Skeletal muscle satellite cell (primary cell): ENCODE measurements around the gene DCBLD1.
A peak's percentile ranks its signal among the peaks of the same experiment; 100 is the strongest.

Experiments
- H3K27me3 ChIP-seq: 2 replicates; pipeline ENCODE4 v1.7.0; 2013; ENCODE audit warnings: low read length; ENCODE audit not compliant: control insufficient read depth, insufficient read depth
- H3K36me3 ChIP-seq: 2 replicates; pipeline ENCODE4 v1.7.0; 2013; ENCODE audit warnings: mild to moderate bottlenecking, control low read depth, low read length; ENCODE audit not compliant: insufficient read depth
- H3K4me1 ChIP-seq: 2 replicates; pipeline ENCODE4 v1.7.0; 2013; ENCODE audit warnings: low read length; ENCODE audit not compliant: control insufficient read depth, insufficient read depth
- H3K4me2 ChIP-seq: 2 replicates; pipeline ENCODE4 v1.7.0; 2013; ENCODE audit warnings: mild to moderate bottlenecking, low read length
- H3K4me3 ChIP-seq: 2 replicates; pipeline ENCODE4 v1.7.0; 2013; ENCODE audit warnings: low read length
- H3K9ac ChIP-seq: 2 replicates; pipeline ENCODE4 v1.7.0; 2013; ENCODE audit warnings: mild to moderate bottlenecking, low read depth, low read length, moderate library complexity
- H3K9me3 ChIP-seq: replicated peaks from 2 replicates; pipeline ENCODE4 v1.7.0; 2013; ENCODE audit warnings: mild to moderate bottlenecking, control low read depth, low read length

DCBLD1 gene

DNA sequence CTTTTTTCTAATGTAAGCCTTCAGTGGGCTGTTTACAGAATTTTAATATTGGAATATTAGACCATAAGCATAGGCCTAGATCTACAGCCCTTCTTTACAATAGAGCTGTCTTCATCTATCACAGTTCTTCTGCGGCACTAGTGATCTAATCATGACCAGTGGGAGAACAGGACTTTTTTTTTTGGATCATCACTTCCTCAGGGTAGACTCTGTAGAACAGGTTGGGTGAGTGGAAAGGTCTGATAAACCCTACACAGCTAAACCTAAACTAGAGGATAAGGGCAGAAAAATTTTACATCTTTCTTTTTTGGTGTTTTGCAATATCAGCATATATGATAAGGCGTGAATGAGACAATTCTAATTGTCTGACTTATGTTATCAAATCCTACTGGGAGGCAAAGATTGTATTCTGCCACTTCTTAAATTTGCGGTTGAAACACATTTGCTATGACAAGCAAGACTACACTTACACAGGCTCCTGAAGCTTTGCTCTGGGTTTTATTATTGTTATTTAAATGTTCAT is 67.7 kb downstream of the DCBLD1 start:
- H3K4me1 ChIP-seq: peaks cover 50% of the 10 kb centered on the region

GRCh38 chr6:117550618-117551242 is 68.3 kb downstream of the DCBLD1 start:
- Histone ChIP-seq H3K27me3 (no peaks in the 10 kb centered on the region), H3K4me1 (peaks cover 54% of the 10 kb centered on the region), H3K4me2 (no peak overlapping the region), H3K9ac (no peak overlapping the region), H3K36me3 (peaks cover 39% of the 10 kb centered on the region), H3K4me3 (no peak overlapping the region), H3K9me3 (no peaks in the 10 kb centered on the region)

More for the DNA sequence above, 67.7 kb downstream of the DCBLD1 start:
- Histone ChIP-seq H3K4me3 (no peak overlapping the region), H3K36me3 (peaks cover 45% of the 10 kb centered on the region), H3K9me3 (no peaks in the 10 kb centered on the region), H3K4me2 (peak overlapping the region; percentile 69), H3K9ac (no peak overlapping the region), H3K27me3 (no peaks in the 10 kb centered on the region)

- Histone ChIP-seq H3K36me3 (peaks cover 21% of the 10 kb centered on the region), H3K27me3 (no peaks in the 10 kb centered on the region), H3K4me1 (peaks cover 50% of the 10 kb centered on the region), H3K9me3 (no peaks in the 10 kb centered on the region), H3K4me2 (no peak overlapping the region), H3K4me3 (no peak overlapping the region), H3K9ac (no peak overlapping the region)
Measured at GRCh38 chr6:117552618-117553017, 70.1 kb downstream of the DCBLD1 start.

DNA sequence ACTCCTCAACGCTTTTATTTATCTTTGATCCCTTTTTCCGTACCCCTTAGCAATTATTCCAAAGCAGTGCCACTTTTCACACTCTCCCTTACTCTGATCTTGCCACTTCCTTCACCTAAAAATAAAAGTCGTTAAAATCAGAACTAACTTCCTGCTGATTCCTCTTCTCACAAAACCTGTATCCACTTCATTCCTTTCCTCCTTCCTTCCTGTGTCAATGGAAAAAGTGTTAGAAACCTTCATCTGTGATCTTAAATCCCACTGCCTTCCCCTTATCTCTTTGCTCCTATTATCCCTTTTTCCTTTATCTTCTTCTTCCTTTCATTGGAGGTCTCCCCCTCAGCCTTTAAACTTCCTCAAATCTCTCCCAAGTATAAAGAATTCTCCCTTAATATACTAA is 70.7 kb downstream of the DCBLD1 start:
- H3K36me3 ChIP-seq: peaks cover 16% of the 10 kb centered on the region
- H3K4me1 ChIP-seq: peaks cover 45% of the 10 kb centered on the region
- H3K4me3 ChIP-seq: no peak overlapping the region
- H3K9me3 ChIP-seq: no peaks in the 10 kb centered on the region
- no peak overlapping the region for H3K4me2 ChIP-seq
- no peak overlapping the region for H3K9ac ChIP-seq
- H3K27me3 ChIP-seq: no peaks in the 10 kb centered on the region

DNA sequence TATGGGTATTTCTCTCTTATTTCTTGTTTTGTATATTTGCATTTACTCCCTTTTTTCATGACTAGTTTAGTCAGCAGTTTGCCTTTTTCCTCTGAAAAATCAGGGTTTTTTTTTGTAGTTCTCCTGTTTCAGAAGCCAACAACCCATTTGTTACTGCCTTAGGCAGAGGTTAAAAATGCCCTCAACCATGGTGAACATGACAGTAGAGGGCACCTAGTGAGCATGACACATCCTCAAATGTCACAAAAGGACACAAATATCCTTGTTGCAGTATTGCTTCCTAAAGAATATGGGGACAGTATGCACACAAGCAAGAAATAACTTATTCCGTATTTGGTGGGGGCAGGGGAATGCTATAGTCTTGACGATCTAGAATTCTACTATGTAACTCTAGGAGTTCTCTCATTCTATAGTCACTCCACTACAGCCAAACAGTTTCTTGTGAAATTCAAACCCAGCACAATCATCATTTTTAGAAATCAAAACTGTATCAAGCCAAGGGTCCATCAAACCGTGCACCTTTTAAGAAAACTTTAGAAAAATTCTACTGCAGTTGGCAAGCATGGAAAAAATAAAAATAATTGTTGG is 72.9 kb downstream of the DCBLD1 start:
- Histone ChIP-seq H3K9me3 (no peaks in the 10 kb centered on the region), H3K27me3 (no peaks in the 10 kb centered on the region), H3K4me2 (peak overlapping the region; percentile 36), H3K36me3 (peaks cover 17% of the 10 kb centered on the region), H3K9ac (no peak overlapping the region), H3K4me1 (peaks cover 22% of the 10 kb centered on the region), H3K4me3 (no peak overlapping the region)

- Histone ChIP-seq H3K4me3 (no peak overlapping the region), H3K36me3 (peaks cover 23% of the 10 kb centered on the region), H3K27me3 (no peaks in the 10 kb centered on the region), H3K4me1 (peaks cover 17% of the 10 kb centered on the region), H3K9me3 (no peaks in the 10 kb centered on the region), H3K4me2 (peak overlapping the region; percentile 36), H3K9ac (no peak overlapping the region)
Measured at GRCh38 chr6:117555882-117556498, 73.5 kb downstream of the DCBLD1 start.

DNA sequence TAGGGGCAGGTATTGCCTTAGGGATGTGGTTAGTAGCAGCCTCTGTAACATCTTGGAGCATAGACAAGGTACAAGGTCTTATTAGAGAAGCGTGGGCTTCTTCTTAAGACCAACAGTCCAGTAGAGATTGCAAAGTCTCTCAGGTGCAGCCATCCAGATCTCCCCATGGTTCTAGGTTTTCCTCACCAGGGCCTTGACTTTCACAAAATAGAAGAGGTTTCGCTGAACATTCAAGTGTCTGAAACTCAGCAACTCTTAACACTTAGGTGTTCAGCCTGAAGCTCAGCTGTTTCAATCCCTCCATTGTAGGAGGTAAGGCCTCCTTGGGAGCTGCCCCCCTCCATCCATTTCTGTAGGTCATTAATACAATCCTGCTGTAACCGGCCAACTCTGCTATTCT is 75.5 kb downstream of the DCBLD1 start:
- H3K9me3 ChIP-seq: no peaks in the 10 kb centered on the region
- H3K36me3 ChIP-seq: peaks cover 39% of the 10 kb centered on the region
- no peak overlapping the region for H3K9ac ChIP-seq
- H3K4me1 ChIP-seq: peaks cover 17% of the 10 kb centered on the region
- H3K4me2 ChIP-seq: no peak overlapping the region
- no peaks in the 10 kb centered on the region for H3K27me3 ChIP-seq
- no peak overlapping the region for H3K4me3 ChIP-seq

DNA sequence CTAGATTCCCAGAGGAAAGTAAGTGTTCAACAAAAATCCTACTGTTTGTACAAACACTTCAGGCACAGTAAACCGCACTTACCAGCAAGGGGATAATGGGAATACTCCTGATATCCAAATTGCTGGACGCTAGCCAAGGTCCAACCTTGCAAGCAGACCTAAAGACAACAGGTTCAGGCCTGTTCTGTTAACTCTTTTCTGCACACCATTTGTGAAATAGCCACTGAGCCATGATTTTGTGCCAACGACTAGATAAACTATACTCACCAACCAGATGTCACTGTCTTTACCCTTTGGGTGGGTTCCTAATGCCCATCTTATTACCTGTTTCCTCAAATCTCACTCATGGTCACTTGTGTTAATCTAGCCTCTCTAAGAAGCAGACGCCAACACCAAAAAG is 76.3 kb downstream of the DCBLD1 start:
- Histone ChIP-seq H3K9ac (no peak overlapping the region), H3K9me3 (no peaks in the 10 kb centered on the region), H3K27me3 (no peaks in the 10 kb centered on the region), H3K36me3 (peaks cover 45% of the 10 kb centered on the region), H3K4me2 (no peak overlapping the region), H3K4me1 (peaks cover 17% of the 10 kb centered on the region), H3K4me3 (no peak overlapping the region)

GRCh38 chr6:117559299-117559698 is 76.8 kb downstream of the DCBLD1 start:
- Histone ChIP-seq H3K9me3 (no peaks in the 10 kb centered on the region), H3K36me3 (peaks cover 47% of the 10 kb centered on the region), H3K4me3 (no peak overlapping the region), H3K4me2 (no peak overlapping the region), H3K27me3 (no peaks in the 10 kb centered on the region), H3K9ac (no peak overlapping the region), H3K4me1 (peaks cover 13% of the 10 kb centered on the region)

- Histone ChIP-seq H3K4me3 (no peak overlapping the region), H3K36me3 (peaks cover 65% of the 10 kb centered on the region)
Measured at GRCh38 chr6:117561128-117561527, 78.7 kb downstream of the DCBLD1 start.

DNA sequence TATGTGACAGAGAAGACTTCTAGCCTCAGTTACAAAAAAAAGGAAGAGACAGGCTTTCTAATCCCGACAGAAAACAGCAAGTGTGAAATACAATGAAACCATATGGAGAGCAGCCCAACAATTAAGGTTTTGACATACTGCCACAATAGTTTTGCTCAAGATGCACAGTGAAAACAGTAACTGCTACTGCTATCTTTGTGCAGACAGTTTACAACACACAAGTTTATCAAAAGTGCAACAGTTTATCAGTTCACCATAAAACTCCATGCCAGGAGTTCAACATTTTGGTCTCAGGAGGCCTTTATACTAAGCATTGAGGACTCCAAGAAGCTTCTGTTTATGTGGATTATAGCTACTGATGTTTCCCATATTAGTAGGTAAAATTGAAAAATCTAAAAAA is 82.2 kb downstream of the DCBLD1 start:
- H3K4me1 ChIP-seq: no peaks in the 10 kb centered on the region
- peaks cover 84% of the 10 kb centered on the region for H3K36me3 ChIP-seq
- H3K9me3 ChIP-seq: no peaks in the 10 kb centered on the region
- H3K4me3 ChIP-seq: no peak overlapping the region
- no peak overlapping the region for H3K9ac ChIP-seq
- no peaks in the 10 kb centered on the region for H3K27me3 ChIP-seq
- no peak overlapping the region for H3K4me2 ChIP-seq

More at GRCh38 chr6:117561128-117561527, 78.7 kb downstream of the DCBLD1 start:
- no peak overlapping the region for H3K9ac ChIP-seq
- no peaks in the 10 kb centered on the region for H3K4me1 ChIP-seq
- H3K4me2 ChIP-seq: no peak overlapping the region
- H3K9me3 ChIP-seq: no peaks in the 10 kb centered on the region
- no peaks in the 10 kb centered on the region for H3K27me3 ChIP-seq
